ENCODE measurements around the gene CNKSR3.

CNKSR3 gene

GRCh38 chr6:154460306-154461071, 50.0 kb downstream of the CNKSR3 start:
- no peaks in the 10 kb centered on the region for H3F3A ChIP-seq (ENCODE audit: insufficient read depth, low read length)
- no peak overlapping the region for H3K9ac ChIP-seq (ENCODE audit: low read length)
- no peaks in the 10 kb centered on the region for H3K9me3 ChIP-seq (ENCODE audit: low read length)
- no peaks in the 10 kb centered on the region for H3K9me2 ChIP-seq (ENCODE audit: low read depth, low read length)
- no peaks in the 10 kb centered on the region for H3K4me1 ChIP-seq (ENCODE audit: insufficient read depth, low read length, severe bottlenecking)
- H3K79me2 ChIP-seq (ENCODE audit: insufficient read depth, low read length) = no peaks in the 10 kb centered on the region
- TF ChIP-seq EZH2 (IDR thresholded peaks at IDR 0.05; ENCODE audit: borderline replicate concordance, low read length) = no peak
- TF ChIP-seq, protein P1, sequence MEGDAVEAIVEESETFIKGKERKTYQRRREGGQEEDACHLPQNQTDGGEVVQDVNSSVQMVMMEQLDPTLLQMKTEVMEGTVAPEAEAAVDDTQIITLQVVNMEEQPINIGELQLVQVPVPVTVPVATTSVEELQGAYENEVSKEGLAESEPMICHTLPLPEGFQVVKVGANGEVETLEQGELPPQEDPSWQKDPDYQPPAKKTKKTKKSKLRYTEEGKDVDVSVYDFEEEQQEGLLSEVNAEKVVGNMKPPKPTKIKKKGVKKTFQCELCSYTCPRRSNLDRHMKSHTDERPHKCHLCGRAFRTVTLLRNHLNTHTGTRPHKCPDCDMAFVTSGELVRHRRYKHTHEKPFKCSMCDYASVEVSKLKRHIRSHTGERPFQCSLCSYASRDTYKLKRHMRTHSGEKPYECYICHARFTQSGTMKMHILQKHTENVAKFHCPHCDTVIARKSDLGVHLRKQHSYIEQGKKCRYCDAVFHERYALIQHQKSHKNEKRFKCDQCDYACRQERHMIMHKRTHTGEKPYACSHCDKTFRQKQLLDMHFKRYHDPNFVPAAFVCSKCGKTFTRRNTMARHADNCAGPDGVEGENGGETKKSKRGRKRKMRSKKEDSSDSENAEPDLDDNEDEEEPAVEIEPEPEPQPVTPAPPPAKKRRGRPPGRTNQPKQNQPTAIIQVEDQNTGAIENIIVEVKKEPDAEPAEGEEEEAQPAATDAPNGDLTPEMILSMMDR (IDR thresholded peaks at IDR 0.05; ENCODE audit: low read length) = no peak
- no peak overlapping the region for H3K27ac ChIP-seq (ENCODE audit: low read depth, low read length, poor library complexity, severe bottlenecking)
- H3K4me2 ChIP-seq (ENCODE audit: low read length) = no peak overlapping the region
- 0 out of 2 replicates have a peak, but pooled peaks cover 5% of the 10 kb centered on the region for H3K27me3 ChIP-seq (ENCODE audit: insufficient read depth, low read length)
- no peak overlapping the region for H3K4me3 ChIP-seq (ENCODE audit: low read depth, low read length, poor library complexity, severe bottlenecking)
- H2AFZ ChIP-seq (ENCODE audit: low read length) = no peak overlapping the region
- H4K20me1 ChIP-seq (ENCODE audit: insufficient read depth, low read length) = no peaks in the 10 kb centered on the region
- no peaks in the 10 kb centered on the region for H3K36me3 ChIP-seq (ENCODE audit: insufficient read depth, low read length)

DNA sequence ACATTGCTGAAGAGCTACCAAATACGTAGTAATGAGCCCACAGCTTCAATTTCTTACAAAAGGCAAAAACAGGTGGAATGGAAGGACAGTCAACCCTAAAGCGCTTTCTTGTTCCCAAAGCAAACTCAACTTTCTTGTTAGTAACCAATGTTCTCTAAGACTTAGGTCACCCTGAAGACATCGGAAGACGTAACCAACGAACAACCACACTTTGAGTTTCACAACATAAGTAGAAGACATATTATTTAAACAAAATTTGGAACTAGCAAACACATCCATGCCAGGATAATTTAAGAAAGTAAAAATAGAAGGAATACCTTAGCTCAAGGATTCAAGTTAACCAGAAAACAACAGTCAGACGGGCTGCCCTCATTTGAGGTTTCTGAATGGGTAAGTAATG, 51.0 kb downstream of the CNKSR3 start:
- no peaks in the 10 kb centered on the region for H3K9me3 ChIP-seq (ENCODE audit: low read length)
- H3K27ac ChIP-seq (ENCODE audit: low read depth, low read length, poor library complexity, severe bottlenecking) = no peak overlapping the region
- TF ChIP-seq, protein P1 (IDR thresholded peaks at IDR 0.05; ENCODE audit: low read length) = no peak
- TF ChIP-seq EZH2 (IDR thresholded peaks at IDR 0.05; ENCODE audit: borderline replicate concordance, low read length) = no peak
- no peak overlapping the region for H3K4me2 ChIP-seq (ENCODE audit: low read length)
- no peak overlapping the region for H2AFZ ChIP-seq (ENCODE audit: low read length)
- H3K4me3 ChIP-seq (ENCODE audit: low read depth, low read length, poor library complexity, severe bottlenecking) = no peak overlapping the region
- H3K9me2 ChIP-seq (ENCODE audit: low read depth, low read length) = no peaks in the 10 kb centered on the region
- H4K20me1 ChIP-seq (ENCODE audit: insufficient read depth, low read length) = no peaks in the 10 kb centered on the region
- H3K9ac ChIP-seq (ENCODE audit: low read length) = no peak overlapping the region
- H3K36me3 ChIP-seq (ENCODE audit: insufficient read depth, low read length) = no peaks in the 10 kb centered on the region
- no peaks in the 10 kb centered on the region for H3K79me2 ChIP-seq (ENCODE audit: insufficient read depth, low read length)
- H3K27me3 ChIP-seq (ENCODE audit: insufficient read depth, low read length) = 0 out of 2 replicates have a peak, but pooled peaks cover 5% of the 10 kb centered on the region
- H3K4me1 ChIP-seq (ENCODE audit: insufficient read depth, low read length, severe bottlenecking) = no peaks in the 10 kb centered on the region
- H3F3A ChIP-seq (ENCODE audit: insufficient read depth, low read length) = no peaks in the 10 kb centered on the region

DNA sequence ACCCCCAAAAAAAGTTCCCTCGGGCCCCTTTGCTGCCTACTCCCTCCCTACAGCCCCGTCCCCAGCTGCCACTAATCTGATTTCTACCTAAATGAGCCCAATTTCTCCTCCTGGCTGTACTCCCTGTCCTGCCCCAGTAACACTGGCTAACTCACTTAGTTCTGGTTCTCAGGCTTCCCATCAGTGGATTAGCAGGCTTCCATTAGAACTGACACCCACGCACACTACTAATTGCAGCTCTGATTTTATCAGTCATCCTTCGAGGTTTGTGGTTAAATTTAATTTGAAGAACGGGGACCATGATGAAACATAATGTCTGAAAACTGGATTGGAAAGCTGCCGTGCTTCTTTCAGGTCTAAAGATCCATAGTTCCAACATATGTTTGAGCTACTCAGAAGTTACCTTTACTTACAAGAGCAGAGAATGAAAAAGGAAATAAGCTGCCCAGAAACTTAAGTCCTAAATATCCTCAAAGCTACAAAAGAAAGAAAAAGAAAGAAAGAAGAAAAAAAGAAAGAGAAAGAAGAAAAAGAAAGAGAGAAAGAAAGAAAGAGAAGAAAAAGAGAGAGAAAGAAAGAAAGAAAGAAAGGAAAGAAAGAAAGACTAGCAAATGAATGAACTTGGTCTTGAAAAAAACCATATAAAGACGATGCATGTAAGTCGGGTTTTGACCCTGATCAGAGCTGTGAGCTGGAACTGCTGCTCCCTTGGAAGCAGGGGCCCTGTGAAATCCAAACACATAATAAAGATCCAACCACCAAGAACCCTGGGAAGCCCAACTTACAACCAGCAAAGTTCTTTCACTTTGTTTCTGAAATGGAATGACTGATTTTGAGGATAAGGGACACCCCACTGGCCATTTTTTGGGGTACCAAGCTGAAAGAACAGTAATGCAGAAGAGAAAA, 51.7 kb downstream of the CNKSR3 start:
- no peaks in the 10 kb centered on the region for H3K4me1 ChIP-seq (ENCODE audit: insufficient read depth, low read length, severe bottlenecking)
- H2AFZ ChIP-seq (ENCODE audit: low read length) = no peak overlapping the region
- no peak overlapping the region for H3K4me2 ChIP-seq (ENCODE audit: low read length)
- H3K9ac ChIP-seq (ENCODE audit: low read length) = no peak overlapping the region
- H4K20me1 ChIP-seq (ENCODE audit: insufficient read depth, low read length) = no peaks in the 10 kb centered on the region
- TF ChIP-seq EZH2 (IDR thresholded peaks at IDR 0.05; ENCODE audit: borderline replicate concordance, low read length) = no peak
- TF ChIP-seq, protein P1 (IDR thresholded peaks at IDR 0.05; ENCODE audit: low read length) = no peak
- no peaks in the 10 kb centered on the region for H3F3A ChIP-seq (ENCODE audit: insufficient read depth, low read length)
- no peaks in the 10 kb centered on the region for H3K36me3 ChIP-seq (ENCODE audit: insufficient read depth, low read length)
- H3K79me2 ChIP-seq (ENCODE audit: insufficient read depth, low read length) = no peaks in the 10 kb centered on the region
- no peak overlapping the region for H3K27ac ChIP-seq (ENCODE audit: low read depth, low read length, poor library complexity, severe bottlenecking)
- no peak overlapping the region for H3K4me3 ChIP-seq (ENCODE audit: low read depth, low read length, poor library complexity, severe bottlenecking)
- H3K9me3 ChIP-seq (ENCODE audit: low read length) = no peaks in the 10 kb centered on the region
- no peaks in the 10 kb centered on the region for H3K9me2 ChIP-seq (ENCODE audit: low read depth, low read length)
- H3K27me3 ChIP-seq (ENCODE audit: insufficient read depth, low read length) = 0 out of 2 replicates have a peak, but pooled peaks cover 5% of the 10 kb centered on the region
